ENCODE results near the gene PRCC. TPM values are rescaled to one million over a fixed set of nuclear protein-coding genes. Genes with fewer than 3 reads are reported as not detected.

Gene PRCC
- total and polyA plus RNA-seq, 9 donors, result 22.7 to 75.7 (median 62.1) TPM

DNA sequence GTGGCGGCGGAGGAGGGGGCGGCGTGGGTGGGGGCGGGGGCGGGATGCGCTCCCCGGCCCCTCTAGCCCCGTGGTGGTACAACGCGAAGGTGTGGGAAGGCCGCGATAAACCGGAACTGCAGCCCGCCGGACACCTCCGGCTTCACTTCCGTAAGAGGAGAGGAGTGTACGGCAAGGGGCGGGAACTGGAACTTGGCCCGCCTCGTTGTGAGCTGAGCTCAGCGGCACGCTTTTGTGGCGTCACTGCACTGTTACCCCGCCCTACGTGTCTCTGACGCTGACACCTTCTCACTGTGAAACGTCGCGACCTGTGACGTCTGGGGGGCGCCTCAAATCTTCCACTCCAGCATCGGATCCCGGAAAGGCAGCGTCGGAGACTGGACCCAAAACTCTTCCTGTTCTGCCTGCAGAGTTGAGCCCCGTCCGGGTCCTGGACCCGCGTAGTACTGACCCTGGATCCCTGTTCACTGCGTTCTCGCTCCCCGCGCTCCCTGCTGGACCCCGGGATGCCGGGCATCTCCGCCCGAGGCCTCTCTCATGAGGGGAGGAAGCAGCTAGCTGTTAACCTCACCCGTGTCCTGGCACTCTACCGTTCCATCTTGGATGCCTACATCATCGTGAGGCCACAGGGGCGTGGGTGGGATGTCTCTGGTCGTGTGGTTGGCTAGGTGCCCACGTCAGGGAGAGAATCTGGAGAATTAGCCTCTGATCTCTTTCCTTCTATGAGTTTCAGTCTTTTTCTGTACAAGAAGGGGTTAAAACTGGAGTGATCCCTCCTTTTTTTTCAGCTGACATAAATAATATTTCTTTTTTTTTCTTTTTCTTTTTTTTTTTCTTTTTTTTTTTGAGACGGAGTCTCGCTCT, 38.5 kb upstream of the PRCC start, which contains the start of gene ISG20L2:
Gene ISG20L2 (minus strand): TSS at position 168 of the 864 bp plus-strand sequence. CDS start 1,114 bp downstream, outside the sequence.
- under 1% methylated on average over 30 of the region's 57 CpGs for WGBS (ENCODE audit: insufficient coverage)
- peaks cover 37% of the 10 kb centered on the region for H3K4me1 ChIP-seq (ENCODE audit: control insufficient read depth, insufficient read depth, low read length)
- H3K36me3 ChIP-seq (ENCODE audit: control insufficient read depth, insufficient read depth, low read length), result peaks cover 34% of the 10 kb centered on the region

DNA sequence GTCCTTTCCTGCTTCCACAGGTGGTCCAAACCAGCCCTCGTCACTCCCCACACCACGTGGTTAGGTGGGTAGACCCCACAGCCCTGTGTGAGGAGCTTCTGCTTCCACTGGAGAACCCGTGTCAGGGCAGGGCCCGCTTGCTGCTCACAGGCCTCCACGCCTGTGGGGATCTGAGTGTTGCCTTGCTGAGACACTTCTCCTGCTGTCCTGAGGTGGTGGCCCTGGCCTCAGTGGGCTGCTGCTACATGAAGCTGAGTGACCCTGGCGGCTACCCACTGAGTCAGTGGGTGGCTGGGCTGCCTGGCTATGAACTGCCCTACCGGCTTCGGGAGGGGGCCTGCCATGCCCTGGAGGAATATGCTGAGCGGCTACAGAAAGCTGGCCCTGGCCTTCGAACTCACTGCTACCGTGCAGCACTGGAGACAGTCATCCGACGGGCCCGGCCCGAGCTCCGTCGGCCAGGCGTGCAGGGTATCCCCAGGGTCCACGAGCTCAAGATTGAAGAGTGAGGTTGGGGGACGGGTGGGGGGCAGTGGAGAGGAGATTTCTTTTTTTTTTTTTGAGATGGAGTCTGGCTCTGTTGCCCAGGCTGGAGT, 33.2 kb upstream of the PRCC start:
- Histone ChIP-seq H3K4me3 (ENCODE audit: low read length) (no peak overlapping the region), H3K36me3 (ENCODE audit: control insufficient read depth, insufficient read depth, low read length) (peaks cover 50% of the 10 kb centered on the region)

More for the DNA sequence above, 38.5 kb upstream of the PRCC start, which contains the start of gene ISG20L2:
- DNase-seq, result peak; percentile 99
- Histone ChIP-seq H3K4me3 (ENCODE audit: low read length) (peak within 1 kb of the TSS; percentile 92), H3K27me3 (ENCODE audit: control insufficient read depth, insufficient read depth, low read length) (no peaks in the 10 kb centered on the region), H3K9me3 (replicated peaks; ENCODE audit: control insufficient read depth, low read depth, low read length) (no peaks in the 10 kb centered on the region), H3K27ac (ENCODE audit: low read length) (peak within 1 kb of the TSS; percentile 99)

DNA sequence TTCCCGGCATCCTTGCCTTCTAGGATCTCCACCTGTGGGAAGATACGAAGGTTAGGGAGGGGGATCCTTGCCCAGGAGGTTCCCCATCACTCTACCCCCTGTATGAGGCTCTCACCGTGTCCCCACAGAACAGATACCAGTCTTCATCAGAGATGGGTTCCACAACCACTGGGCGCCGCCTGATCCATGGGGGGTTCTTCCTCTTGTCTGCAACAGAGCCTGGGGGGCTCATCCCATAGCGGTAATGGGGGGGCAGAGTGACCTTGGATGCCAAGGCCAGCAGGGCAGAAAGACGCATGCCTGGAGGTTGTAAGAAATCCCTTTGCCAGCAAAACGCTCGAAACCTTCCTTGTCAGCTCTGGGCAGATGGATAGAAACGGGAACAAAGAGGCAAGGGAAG, 28.9 kb upstream of the PRCC start:
- peaks cover 13% of the 10 kb centered on the region for H3K4me1 ChIP-seq (ENCODE audit: control insufficient read depth, insufficient read depth, low read length)
- no peaks in the 10 kb centered on the region for H3K9me3 ChIP-seq (replicated peaks; ENCODE audit: control insufficient read depth, low read depth, low read length)
- no peak for DNase-seq
- peaks cover 61% of the 10 kb centered on the region for H3K36me3 ChIP-seq (ENCODE audit: control insufficient read depth, insufficient read depth, low read length)
- WGBS (ENCODE audit: insufficient coverage), result 96% methylated on average over 4 of the region's 10 CpGs
- H3K27ac ChIP-seq (ENCODE audit: low read length), result no peak overlapping the region
- no peaks in the 10 kb centered on the region for H3K27me3 ChIP-seq (ENCODE audit: control insufficient read depth, insufficient read depth, low read length)
- no peak overlapping the region for H3K4me3 ChIP-seq (ENCODE audit: low read length)

More for the DNA sequence above, 33.2 kb upstream of the PRCC start:
- DNase-seq, result no peak
- 93% methylated on average over 18 of the region's 20 CpGs for WGBS (ENCODE audit: insufficient coverage)
- no peaks in the 10 kb centered on the region for H3K9me3 ChIP-seq (replicated peaks; ENCODE audit: control insufficient read depth, low read depth, low read length)
- H3K4me1 ChIP-seq (ENCODE audit: control insufficient read depth, insufficient read depth, low read length), result peaks cover 7% of the 10 kb centered on the region
- no peaks in the 10 kb centered on the region for H3K27me3 ChIP-seq (ENCODE audit: control insufficient read depth, insufficient read depth, low read length)
- H3K27ac ChIP-seq (ENCODE audit: low read length), result no peak overlapping the region

DNA sequence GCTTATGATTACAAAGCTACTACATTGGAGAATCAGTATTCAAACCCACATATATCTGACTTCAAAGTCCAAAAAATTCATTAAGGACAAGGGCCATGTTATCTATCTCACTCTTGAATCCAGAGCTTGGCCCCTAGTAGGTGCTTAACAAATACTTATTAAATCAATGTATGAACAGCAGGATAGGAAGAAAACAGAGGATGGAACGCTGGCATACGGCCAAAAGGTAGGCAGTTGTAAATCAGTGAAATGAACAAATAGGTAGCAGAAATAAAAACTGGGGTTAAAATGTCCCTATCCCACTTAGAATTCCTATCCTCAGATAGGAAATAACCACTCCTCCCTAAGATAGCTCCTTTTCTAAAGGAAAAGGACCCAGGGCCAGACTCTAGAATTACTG, 28.4 kb upstream of the PRCC start:
- DNase-seq, result no peak
- H3K27me3 ChIP-seq (ENCODE audit: control insufficient read depth, insufficient read depth, low read length), result no peaks in the 10 kb centered on the region
- H3K36me3 ChIP-seq (ENCODE audit: control insufficient read depth, insufficient read depth, low read length), result peaks cover 62% of the 10 kb centered on the region
- no peak overlapping the region for H3K4me3 ChIP-seq (ENCODE audit: low read length)
- no peak overlapping the region for H3K27ac ChIP-seq (ENCODE audit: low read length)
- no peaks in the 10 kb centered on the region for H3K9me3 ChIP-seq (replicated peaks; ENCODE audit: control insufficient read depth, low read depth, low read length)
- peaks cover 13% of the 10 kb centered on the region for H3K4me1 ChIP-seq (ENCODE audit: control insufficient read depth, insufficient read depth, low read length)
- WGBS (ENCODE audit: insufficient coverage), result no CpG with 5 or more reads among the region's 2 CpGs

DNA sequence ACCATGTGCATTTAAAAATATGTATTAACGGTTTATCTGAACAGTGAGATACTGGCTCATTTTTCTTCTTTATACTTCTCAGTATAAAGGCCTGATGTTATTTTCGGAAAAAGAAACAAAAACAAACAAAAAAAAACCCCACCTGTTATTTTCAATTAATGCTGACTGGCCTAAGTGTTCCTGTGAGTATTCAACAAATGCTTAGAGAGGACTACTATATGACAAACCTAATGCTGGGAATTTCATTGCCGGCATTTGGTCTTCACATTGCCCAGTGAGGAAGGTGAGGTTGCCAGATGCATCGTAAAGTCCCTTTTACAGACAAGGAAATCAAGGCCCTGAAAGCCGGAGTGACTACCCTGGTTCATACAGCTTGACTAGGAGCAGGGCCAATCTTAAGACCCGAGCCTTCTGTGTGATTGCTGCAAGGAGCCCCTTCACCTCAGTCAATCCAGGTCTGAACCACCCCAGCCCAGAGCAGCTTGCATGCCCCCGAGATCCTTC, 27.0 kb upstream of the PRCC start:
- H3K4me3 ChIP-seq (ENCODE audit: low read length), result peak overlapping the region; percentile 74
- no peaks in the 10 kb centered on the region for H3K9me3 ChIP-seq (replicated peaks; ENCODE audit: control insufficient read depth, low read depth, low read length)
- no peak for DNase-seq
- peak overlapping the region; percentile 72 for H3K27ac ChIP-seq (ENCODE audit: low read length)
- H3K27me3 ChIP-seq (ENCODE audit: control insufficient read depth, insufficient read depth, low read length), result no peaks in the 10 kb centered on the region
- 0% methylated on average over 2 of the region's 7 CpGs for WGBS (ENCODE audit: insufficient coverage)
- H3K4me1 ChIP-seq (ENCODE audit: control insufficient read depth, insufficient read depth, low read length), result peaks cover 14% of the 10 kb centered on the region
- peaks cover 70% of the 10 kb centered on the region for H3K36me3 ChIP-seq (ENCODE audit: control insufficient read depth, insufficient read depth, low read length)

DNA sequence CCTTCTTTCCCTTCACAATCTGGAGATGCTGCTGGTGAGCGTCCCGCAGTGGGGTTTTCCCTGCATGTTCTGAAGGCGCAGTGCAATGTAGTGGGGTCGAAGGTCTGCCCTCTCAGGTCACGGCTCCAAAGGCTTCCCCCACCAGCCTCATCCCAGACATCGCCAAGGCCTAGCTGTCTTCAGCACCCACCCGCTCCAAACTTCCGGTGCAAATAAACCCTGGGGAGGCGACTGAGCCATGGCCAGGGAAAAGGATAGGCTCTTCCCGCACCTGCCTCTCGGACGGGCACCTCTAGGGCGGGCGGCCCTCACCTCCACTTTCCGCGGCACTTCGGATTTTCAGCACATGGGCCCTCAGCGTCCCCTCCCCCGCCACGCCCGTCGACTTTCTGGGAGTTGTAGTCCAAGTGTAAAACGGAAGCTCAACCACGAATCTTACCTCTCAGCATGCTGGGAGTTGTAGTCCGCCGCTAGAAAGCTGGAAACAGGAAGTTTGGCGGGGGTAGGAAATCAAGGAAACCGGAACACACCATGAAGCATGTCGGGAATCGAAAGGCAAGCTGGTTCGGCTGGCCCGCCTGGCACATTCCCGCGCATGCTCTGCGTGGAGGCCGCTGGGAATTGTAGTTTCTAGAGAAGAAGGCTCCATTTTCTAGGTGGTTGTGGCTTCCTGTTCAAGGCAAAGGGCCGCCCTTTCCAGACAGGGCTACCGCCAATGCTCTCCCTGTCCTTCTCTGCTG, 26.4 kb upstream of the PRCC start, which contains the start of gene MRPL24:
Gene MRPL24 (minus strand): TSS at position 348 of the 740 bp plus-strand sequence. CDS start 2,384 bp downstream, outside the sequence.
- Histone ChIP-seq H3K4me3 (ENCODE audit: low read length) (peak within 1 kb of the TSS; percentile 74), H3K27me3 (ENCODE audit: control insufficient read depth, insufficient read depth, low read length) (no peaks in the 10 kb centered on the region), H3K4me1 (ENCODE audit: control insufficient read depth, insufficient read depth, low read length) (peaks cover 20% of the 10 kb centered on the region), H3K36me3 (ENCODE audit: control insufficient read depth, insufficient read depth, low read length) (peaks cover 69% of the 10 kb centered on the region), H3K9me3 (replicated peaks; ENCODE audit: control insufficient read depth, low read depth, low read length) (no peaks in the 10 kb centered on the region), H3K27ac (ENCODE audit: low read length) (peak within 1 kb of the TSS; percentile 90)
- 0% methylated on average over 21 of the region's 38 CpGs for WGBS (ENCODE audit: insufficient coverage)
- peak; percentile 100 for DNase-seq

DNA sequence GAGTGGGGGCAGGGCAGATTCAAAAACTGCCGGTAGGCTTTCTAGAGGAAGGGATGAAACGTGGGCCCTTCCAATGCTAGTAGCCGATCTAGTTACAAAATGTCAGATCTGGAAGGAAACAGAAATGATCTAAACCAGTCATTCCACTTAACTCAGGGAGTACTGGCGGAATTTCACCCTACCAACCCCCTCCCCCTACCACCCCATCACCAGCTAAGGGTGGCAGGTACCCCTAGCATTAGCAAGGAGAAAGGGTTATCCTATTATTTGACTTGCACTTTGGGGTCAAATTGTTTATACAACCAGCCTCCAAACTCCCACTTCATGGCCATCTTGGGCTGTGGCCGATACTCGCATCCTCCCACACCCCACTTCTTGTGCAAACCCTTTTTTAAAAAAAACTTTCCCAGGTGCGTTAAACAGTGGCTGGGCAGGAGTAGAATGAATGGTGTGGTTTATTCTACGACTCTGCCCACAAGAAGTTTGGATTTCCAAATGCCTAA, 25.8 kb upstream of the PRCC start:
- H3K27me3 ChIP-seq (ENCODE audit: control insufficient read depth, insufficient read depth, low read length), result no peaks in the 10 kb centered on the region
- WGBS (ENCODE audit: insufficient coverage), result no CpG with 5 or more reads among the region's 8 CpGs
- no peak for DNase-seq
- H3K36me3 ChIP-seq (ENCODE audit: control insufficient read depth, insufficient read depth, low read length), result peaks cover 64% of the 10 kb centered on the region
- peak overlapping the region; percentile 90 for H3K27ac ChIP-seq (ENCODE audit: low read length)
- H3K9me3 ChIP-seq (replicated peaks; ENCODE audit: control insufficient read depth, low read depth, low read length), result no peaks in the 10 kb centered on the region
- H3K4me3 ChIP-seq (ENCODE audit: low read length), result peak overlapping the region; percentile 26
- peaks cover 26% of the 10 kb centered on the region for H3K4me1 ChIP-seq (ENCODE audit: control insufficient read depth, insufficient read depth, low read length)

DNA sequence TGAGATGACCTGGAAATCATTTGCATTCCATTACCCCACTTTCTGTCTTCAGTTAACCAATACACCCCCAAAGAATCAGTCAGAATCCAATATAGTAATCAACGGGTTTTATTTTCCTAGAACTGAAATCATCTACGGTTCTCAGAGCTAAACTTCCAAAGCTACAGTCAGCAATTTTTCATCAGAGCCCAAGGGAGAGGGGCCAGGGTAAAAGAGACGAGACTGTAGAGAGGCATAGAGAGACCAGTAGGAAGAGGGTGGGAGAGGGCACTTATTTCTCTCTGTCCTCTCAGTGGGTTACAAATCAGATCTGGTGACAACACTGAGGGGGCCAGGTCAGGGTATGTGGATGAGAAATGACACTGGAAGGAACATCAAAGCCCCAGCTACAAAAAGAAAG, 25.3 kb upstream of the PRCC start:
- H3K9me3 ChIP-seq (replicated peaks; ENCODE audit: control insufficient read depth, low read depth, low read length), result no peaks in the 10 kb centered on the region
- H3K4me3 ChIP-seq (ENCODE audit: low read length), result no peak overlapping the region
- no peak for DNase-seq
- no peaks in the 10 kb centered on the region for H3K27me3 ChIP-seq (ENCODE audit: control insufficient read depth, insufficient read depth, low read length)
- peak overlapping the region; percentile 90 for H3K27ac ChIP-seq (ENCODE audit: low read length)
- 86% methylated on average over 1 of the region's 3 CpGs for WGBS (ENCODE audit: insufficient coverage)
- peaks cover 59% of the 10 kb centered on the region for H3K36me3 ChIP-seq (ENCODE audit: control insufficient read depth, insufficient read depth, low read length)
- H3K4me1 ChIP-seq (ENCODE audit: control insufficient read depth, insufficient read depth, low read length), result peaks cover 30% of the 10 kb centered on the region

DNA sequence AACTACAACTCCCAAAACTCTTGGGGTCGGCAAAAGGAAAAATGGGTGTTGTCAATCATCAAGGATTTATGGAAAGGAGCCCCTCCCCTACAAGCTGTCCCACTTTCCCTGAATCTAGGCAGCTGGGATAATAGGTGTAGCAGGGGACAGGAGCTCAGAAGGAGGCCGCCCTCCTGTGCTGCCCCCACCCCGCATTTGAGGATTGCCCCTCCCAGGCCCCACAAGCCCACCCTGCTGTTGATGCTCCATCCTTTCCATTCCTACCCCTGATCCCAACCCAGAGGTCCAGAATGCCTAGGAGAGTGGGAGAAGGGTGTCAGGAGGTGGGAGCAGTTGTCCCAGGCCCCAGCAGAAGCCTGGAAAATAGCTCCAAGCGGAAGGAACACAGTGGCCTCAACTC, 24.5 kb upstream of the PRCC start:
- Histone ChIP-seq H3K27ac (ENCODE audit: low read length) (no peak overlapping the region), H3K4me3 (ENCODE audit: low read length) (no peak overlapping the region), H3K27me3 (ENCODE audit: control insufficient read depth, insufficient read depth, low read length) (no peaks in the 10 kb centered on the region), H3K4me1 (ENCODE audit: control insufficient read depth, insufficient read depth, low read length) (peaks cover 37% of the 10 kb centered on the region), H3K36me3 (ENCODE audit: control insufficient read depth, insufficient read depth, low read length) (peaks cover 51% of the 10 kb centered on the region), H3K9me3 (replicated peaks; ENCODE audit: control insufficient read depth, low read depth, low read length) (no peaks in the 10 kb centered on the region)
- no peak for DNase-seq
- WGBS (ENCODE audit: insufficient coverage), result 100% methylated on average over 1 of the region's 4 CpGs

Measured in muscle of leg (tissue), 11 donors.